MM.1S (cell line): ENCODE data around the gene RCCD1.
"Not testable (repeated sequence)": the region's sequence is repeated elsewhere in the genome, so short reads cannot be mapped to it uniquely, and the experiment has no call there.

Experiments used
- DNase-seq: peaks from one replicate; pipeline ENCODE4 v3.0.0-alpha.2; 2015
- H2AFZ ChIP-seq: fragments of 300-600 bp; sonication (generic); 2 replicates; pipeline ENCODE4 v1.6.0; 2016; ENCODE audit warnings: antibody characterized with exemption, low read length
- H3F3A ChIP-seq: fragments of 300-600 bp; sonication (generic); 2 replicates; pipeline ENCODE4 v1.6.1; 2016; ENCODE audit warnings: mild to moderate bottlenecking, antibody characterized with exemption, low read length, moderate library complexity, mixed read lengths; ENCODE audit not compliant: insufficient read depth
- H3K27ac ChIP-seq: fragments of 300-600 bp; sonication (generic); 2 replicates; pipeline ENCODE4 v1.5.1; 2016; ENCODE audit warnings: mild to moderate bottlenecking, low read length
- H3K27me3 ChIP-seq: fragments of 300-600 bp; sonication (generic); replicated peaks from 2 replicates; pipeline ENCODE4 v1.6.0; 2016; ENCODE audit warnings: low read length; ENCODE audit not compliant: insufficient read depth
- H3K36me3 ChIP-seq: fragments of 300-600 bp; sonication (generic); replicated peaks from 2 replicates; pipeline ENCODE4 v1.6.1; 2016; ENCODE audit warnings: mild to moderate bottlenecking, low read length, mixed read lengths; ENCODE audit not compliant: insufficient read depth
- H3K4me1 ChIP-seq: fragments of 300-600 bp; sonication (generic); 2 replicates; pipeline ENCODE4 v1.6.1; 2016; ENCODE audit warnings: low read length, mixed read lengths
- H3K4me2 ChIP-seq: fragments of 300-600 bp; sonication (generic); 2 replicates; pipeline ENCODE4 v1.6.0; 2016; ENCODE audit warnings: low read depth, low read length
- H3K4me3 ChIP-seq: fragments of 300-600 bp; sonication (generic); 2 replicates; pipeline ENCODE4 v1.5.1; 2016; ENCODE audit warnings: low read length, mixed read lengths
- H3K79me2 ChIP-seq: fragments of 300-600 bp; sonication (generic); 2 replicates; pipeline ENCODE4 v1.6.1; 2016; ENCODE audit warnings: mixed run types, low read length, mixed read lengths
- H3K9ac ChIP-seq: fragments of 300-600 bp; sonication (generic); 2 replicates; pipeline ENCODE4 v1.6.1; 2016; ENCODE audit warnings: low read length, mixed read lengths
- H3K9me2 ChIP-seq: fragments of 300-600 bp; sonication (generic); replicated peaks from 2 replicates; pipeline ENCODE4 v1.6.1; 2016; ENCODE audit warnings: mild to moderate bottlenecking, low read length, mixed read lengths; ENCODE audit not compliant: insufficient read depth
- H3K9me3 ChIP-seq: fragments of 300-600 bp; sonication (generic); replicated peaks from 2 replicates; pipeline ENCODE4 v1.6.1; 2016; ENCODE audit warnings: mild to moderate bottlenecking, low read length, mixed read lengths; ENCODE audit not compliant: insufficient read depth
- H4K20me1 ChIP-seq: fragments of 300-600 bp; sonication (generic); 2 replicates; pipeline ENCODE4 v1.6.1; 2016; ENCODE audit warnings: mild to moderate bottlenecking, low read length, moderate library complexity, mixed read lengths; ENCODE audit not compliant: insufficient read depth
- EZH2 ChIP-seq: fragments of 300-600 bp; sonication (generic); optimal IDR thresholded peaks from 2 replicates; pipeline ENCODE3; 2017; ENCODE audit warnings: low read depth, mild to moderate bottlenecking, antibody characterized with exemption, low read length, mixed read lengths
- EZH2phosphoT487 ChIP-seq: fragments of 300-600 bp; sonication (generic); IDR thresholded peaks from 2 replicates; pipeline ENCODE4 v1.6.1; 2018; ENCODE audit warnings: antibody characterized with exemption, low read length
- TF ChIP-seq, protein P1 (sequence below): fragments of 300-600 bp; sonication (generic); IDR thresholded peaks from 2 replicates; pipeline ENCODE4 v1.5.1; 2016; ENCODE audit warnings: antibody characterized with exemption, low read length, mixed read lengths

Gene RCCD1

DNA sequence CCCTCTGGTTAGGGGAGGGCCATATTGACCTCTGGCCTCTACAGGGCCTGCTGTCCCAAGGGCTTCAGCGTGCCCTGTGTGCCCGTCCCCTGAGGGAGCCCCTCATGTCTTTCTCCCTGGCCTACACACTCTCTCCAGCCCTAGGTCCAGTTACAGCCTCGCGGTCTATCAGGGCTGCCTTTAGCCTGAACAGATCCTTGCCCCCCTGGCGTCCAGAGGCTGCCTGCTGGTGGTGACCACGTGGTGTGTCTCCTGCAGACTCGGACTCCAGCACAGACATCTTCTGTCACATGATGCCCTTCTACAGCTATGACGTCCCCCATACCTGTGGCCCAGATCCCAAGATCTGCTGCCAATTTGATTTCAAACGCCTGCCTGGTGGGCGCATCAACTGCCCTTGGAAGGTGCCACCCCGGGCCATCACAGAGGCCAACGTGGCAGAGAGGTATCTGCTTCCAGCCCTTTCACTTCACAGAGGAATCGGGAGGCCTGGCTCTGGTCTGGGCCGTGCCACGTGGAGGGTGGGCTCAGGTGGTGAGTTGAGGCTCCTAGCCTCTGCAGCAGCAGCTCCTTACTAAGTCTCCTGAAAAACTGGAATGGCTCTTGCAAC, 47.5 kb upstream of the RCCD1 start:
- Histone ChIP-seq H3K4me2 (no peak overlapping the region), H3K36me3 (0 out of 2 replicates have a peak, but pooled peaks cover 8% of the 10 kb centered on the region), H4K20me1 (no peaks in the 10 kb centered on the region), H3K27ac (no peak overlapping the region), H3K4me3 (no peak overlapping the region), H3K9me2 (no peaks in the 10 kb centered on the region), H3F3A (peaks cover 15% of the 10 kb centered on the region), H3K9ac (no peak overlapping the region), H3K27me3 (no peaks in the 10 kb centered on the region), H3K79me2 (peaks cover 25% of the 10 kb centered on the region), H3K9me3 (no peaks in the 10 kb centered on the region), H3K4me1 (no peaks in the 10 kb centered on the region), H2AFZ (no peak overlapping the region)
- TF ChIP-seq EZH2phosphoT487: no peak
- no peak for TF ChIP-seq EZH2
- TF ChIP-seq, protein P1, sequence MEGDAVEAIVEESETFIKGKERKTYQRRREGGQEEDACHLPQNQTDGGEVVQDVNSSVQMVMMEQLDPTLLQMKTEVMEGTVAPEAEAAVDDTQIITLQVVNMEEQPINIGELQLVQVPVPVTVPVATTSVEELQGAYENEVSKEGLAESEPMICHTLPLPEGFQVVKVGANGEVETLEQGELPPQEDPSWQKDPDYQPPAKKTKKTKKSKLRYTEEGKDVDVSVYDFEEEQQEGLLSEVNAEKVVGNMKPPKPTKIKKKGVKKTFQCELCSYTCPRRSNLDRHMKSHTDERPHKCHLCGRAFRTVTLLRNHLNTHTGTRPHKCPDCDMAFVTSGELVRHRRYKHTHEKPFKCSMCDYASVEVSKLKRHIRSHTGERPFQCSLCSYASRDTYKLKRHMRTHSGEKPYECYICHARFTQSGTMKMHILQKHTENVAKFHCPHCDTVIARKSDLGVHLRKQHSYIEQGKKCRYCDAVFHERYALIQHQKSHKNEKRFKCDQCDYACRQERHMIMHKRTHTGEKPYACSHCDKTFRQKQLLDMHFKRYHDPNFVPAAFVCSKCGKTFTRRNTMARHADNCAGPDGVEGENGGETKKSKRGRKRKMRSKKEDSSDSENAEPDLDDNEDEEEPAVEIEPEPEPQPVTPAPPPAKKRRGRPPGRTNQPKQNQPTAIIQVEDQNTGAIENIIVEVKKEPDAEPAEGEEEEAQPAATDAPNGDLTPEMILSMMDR: no peak
- no peak for DNase-seq

DNA sequence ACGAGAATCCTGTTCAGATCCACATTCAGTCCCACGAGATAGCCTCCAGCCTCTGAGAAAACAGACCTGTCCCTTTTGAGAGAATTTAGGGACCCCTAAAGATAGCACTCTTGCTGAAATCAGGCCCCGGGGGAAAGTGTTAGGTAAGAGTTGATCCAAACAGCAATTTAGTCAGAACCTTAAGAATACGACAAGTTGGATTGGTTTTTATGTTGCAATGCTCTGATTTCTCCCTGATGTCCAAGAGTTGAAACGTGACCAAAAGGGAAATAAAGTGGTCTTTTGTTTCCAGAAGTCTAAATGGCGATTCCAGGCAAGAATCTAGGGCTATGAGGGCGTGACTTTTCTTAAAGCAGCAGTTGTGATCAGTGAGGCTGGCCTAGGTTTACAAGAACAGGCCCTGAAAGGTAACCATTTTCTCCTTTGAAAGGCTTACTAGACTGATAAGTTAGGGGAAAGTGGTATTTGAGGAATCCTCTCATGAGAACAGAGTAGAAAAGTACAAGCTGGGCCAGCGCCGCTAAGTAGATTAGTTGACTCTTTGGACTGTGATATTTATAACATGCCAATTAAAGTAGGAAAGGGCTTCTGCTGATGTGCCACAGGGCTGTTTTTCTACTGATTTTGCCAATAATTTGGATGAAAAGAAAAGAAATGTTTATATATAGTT, 46.7 kb upstream of the RCCD1 start:
- Histone ChIP-seq H2AFZ (no peak overlapping the region), H3K4me2 (no peak overlapping the region), H3K79me2 (peaks cover 25% of the 10 kb centered on the region), H3K4me3 (no peak overlapping the region), H3K4me1 (no peaks in the 10 kb centered on the region), H3K27ac (no peak overlapping the region), H3K36me3 (0 out of 2 replicates have a peak, but pooled peaks cover 8% of the 10 kb centered on the region), H3K27me3 (no peaks in the 10 kb centered on the region), H3K9ac (no peak overlapping the region), H3K9me3 (no peaks in the 10 kb centered on the region), H3K9me2 (no peaks in the 10 kb centered on the region), H4K20me1 (no peaks in the 10 kb centered on the region), H3F3A (peaks cover 11% of the 10 kb centered on the region)
- DNase-seq: no peak
- TF ChIP-seq, protein P1: no peak
- TF ChIP-seq EZH2phosphoT487 (no peak), EZH2 (no peak)

DNA sequence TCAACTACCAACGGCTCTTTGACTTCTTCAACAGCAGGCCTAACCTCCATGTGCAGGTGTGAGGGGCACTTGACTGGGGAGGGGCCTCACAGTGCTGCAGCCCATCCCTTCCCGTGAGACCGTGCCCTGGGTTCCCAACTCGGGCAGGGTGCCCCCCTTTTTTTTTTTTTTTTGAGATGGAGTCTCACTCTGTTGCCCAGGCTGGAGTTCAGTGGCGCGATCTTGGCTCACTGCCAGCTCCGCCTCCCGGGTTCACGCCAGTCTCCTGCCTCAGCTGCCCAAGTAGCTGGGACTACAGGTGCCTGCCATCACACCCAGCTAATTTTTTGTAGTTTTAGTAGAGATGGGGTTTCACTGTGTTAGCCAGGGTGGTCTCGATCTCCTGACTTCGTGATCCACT, 45.2 kb upstream of the RCCD1 start:
- not testable (repeated sequence) for H2AFZ ChIP-seq, H3K9me3 ChIP-seq, H3K4me1 ChIP-seq, H3K36me3 ChIP-seq, H3K27ac ChIP-seq, H3K4me3 ChIP-seq, H3K27me3 ChIP-seq, H4K20me1 ChIP-seq, H3K9ac ChIP-seq, DNase-seq, H3F3A ChIP-seq, H3K9me2 ChIP-seq, H3K4me2 ChIP-seq
- H3K79me2 ChIP-seq: peaks cover 14% of the 10 kb centered on the region

DNA sequence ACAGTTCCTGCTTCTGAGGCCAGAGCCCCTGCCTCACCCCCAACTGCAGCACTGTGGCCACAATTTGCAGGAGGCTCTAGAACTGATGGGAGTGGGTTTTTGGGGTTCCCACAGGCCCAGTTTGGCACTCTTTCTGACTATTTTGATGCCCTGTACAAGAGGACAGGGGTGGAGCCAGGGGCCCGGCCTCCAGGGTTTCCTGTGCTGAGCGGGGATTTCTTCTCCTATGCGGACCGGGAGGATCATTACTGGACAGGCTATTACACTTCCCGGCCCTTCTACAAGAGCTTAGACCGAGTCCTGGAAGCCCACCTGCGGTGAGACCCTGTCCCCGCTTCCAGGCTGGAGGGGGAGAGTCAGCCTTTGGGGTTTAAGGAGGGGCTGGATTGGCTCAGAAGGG, 44.7 kb upstream of the RCCD1 start:
- Histone ChIP-seq H3K79me2 (peaks cover 8% of the 10 kb centered on the region), H3K4me1 (no peaks in the 10 kb centered on the region), H3K4me2 (no peak overlapping the region), H3K4me3 (no peak overlapping the region), H4K20me1 (no peaks in the 10 kb centered on the region), H3K27ac (no peak overlapping the region), H3K36me3 (0 out of 2 replicates have a peak, but pooled peaks cover 8% of the 10 kb centered on the region), H2AFZ (no peak overlapping the region), H3F3A (no peaks in the 10 kb centered on the region; the same call in 1 of the 2 replicates), H3K9ac (no peak overlapping the region), H3K27me3 (no peaks in the 10 kb centered on the region), H3K9me3 (no peaks in the 10 kb centered on the region), H3K9me2 (no peaks in the 10 kb centered on the region)
- TF ChIP-seq EZH2 (no peak), EZH2phosphoT487 (no peak)
- TF ChIP-seq, protein P1: no peak
- no peak for DNase-seq
